ENCODE results near the gene PEX3.

DNA sequence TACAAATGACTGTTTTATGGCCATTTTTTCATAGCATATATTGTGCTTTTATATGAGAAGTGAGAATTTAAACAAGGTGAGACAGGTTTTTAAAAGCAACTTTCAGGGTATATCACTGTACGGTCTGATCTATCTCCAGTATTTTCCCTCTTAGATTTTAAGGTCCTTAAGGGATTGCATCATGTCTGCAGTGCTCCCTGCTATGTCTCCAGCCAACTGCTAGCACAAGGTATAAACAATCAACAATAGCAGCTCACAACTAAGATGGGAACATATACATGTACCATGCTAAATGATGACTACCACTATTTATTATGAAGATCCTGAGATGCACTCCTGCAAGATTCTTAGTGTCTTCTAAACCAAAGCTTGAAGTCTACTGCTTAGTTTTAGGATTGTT, 53.8 kb downstream of the PEX3 start:
- TF ChIP-seq, protein P1, sequence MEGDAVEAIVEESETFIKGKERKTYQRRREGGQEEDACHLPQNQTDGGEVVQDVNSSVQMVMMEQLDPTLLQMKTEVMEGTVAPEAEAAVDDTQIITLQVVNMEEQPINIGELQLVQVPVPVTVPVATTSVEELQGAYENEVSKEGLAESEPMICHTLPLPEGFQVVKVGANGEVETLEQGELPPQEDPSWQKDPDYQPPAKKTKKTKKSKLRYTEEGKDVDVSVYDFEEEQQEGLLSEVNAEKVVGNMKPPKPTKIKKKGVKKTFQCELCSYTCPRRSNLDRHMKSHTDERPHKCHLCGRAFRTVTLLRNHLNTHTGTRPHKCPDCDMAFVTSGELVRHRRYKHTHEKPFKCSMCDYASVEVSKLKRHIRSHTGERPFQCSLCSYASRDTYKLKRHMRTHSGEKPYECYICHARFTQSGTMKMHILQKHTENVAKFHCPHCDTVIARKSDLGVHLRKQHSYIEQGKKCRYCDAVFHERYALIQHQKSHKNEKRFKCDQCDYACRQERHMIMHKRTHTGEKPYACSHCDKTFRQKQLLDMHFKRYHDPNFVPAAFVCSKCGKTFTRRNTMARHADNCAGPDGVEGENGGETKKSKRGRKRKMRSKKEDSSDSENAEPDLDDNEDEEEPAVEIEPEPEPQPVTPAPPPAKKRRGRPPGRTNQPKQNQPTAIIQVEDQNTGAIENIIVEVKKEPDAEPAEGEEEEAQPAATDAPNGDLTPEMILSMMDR (IDR thresholded peaks at IDR 0.05): no peak
- TF ChIP-seq POLR2AphosphoS5 (IDR thresholded peaks at IDR 0.05; ENCODE audit: insufficient read depth in 1 of 2, low read depth in 1 of 2): no peak
